A673 (cell line): ENCODE results near the gene BAIAP2L2.

Experiments used
- CTCF ChIP-seq: fragments of 300-800, 200-600 bp; sonication (generic); conservative IDR thresholded peaks from 2 replicates; pipeline ENCODE4 v1.5.1; 2017; ENCODE audit warnings: low read depth, mild to moderate bottlenecking, antibody characterized with exemption, low read length, moderate library complexity, mixed read lengths
- EZH2 ChIP-seq: fragments of 200-600 bp; sonication (generic); IDR thresholded peaks from 2 replicates; pipeline ENCODE4 v1.6.1; 2017; ENCODE audit warnings: borderline replicate concordance, low read depth, mild to moderate bottlenecking, mixed read lengths, antibody characterized with exemption, low read length; ENCODE audit not compliant: poor library complexity, severe bottlenecking

DNA sequence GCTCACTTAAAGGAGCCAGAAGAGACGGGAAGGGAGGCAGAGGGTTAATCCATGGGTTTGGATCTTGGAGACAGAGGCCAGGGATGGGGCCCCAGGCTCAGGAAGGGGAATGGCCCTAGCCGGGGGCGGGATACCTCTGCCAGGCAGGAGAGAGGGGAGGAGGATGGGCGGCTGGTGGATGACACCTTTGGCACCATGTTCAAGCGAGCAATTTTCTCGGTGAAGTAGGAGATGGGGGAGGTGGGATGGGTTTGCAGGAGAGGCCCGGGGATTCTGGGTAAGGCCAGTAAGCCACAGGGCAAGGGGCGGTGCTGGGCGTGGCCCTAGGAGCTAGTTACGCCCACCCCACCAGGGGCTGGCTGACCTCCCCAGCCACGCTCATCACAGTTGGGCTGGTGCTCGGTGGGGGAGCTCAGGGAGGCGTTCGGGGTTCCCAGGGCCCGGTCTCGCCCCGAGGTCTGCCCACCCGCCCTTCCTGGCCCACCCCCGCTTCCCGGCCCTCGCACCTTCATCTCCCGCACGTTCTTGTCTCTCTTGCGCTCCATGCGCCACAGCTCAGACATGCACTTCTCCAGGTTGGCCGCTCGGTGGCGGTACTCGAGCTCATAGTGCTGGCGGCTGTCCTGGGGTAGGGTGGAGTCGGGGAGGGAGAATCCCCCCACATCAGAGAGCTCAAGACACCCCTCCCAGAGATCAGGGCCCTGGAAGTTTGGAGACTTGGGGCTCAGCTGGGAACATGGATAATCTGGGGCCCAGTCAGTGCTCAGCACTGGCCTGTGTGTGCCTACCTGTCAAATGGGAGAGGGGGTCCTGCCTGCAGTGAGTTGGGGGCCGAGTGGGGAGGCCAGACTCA is 12.7 kb downstream of the BAIAP2L2 start:
- TF ChIP-seq CTCF = no peak
- no peak for TF ChIP-seq EZH2
